Liver (tissue), 9 donors: ENCODE results near the gene NOS1AP. TPM values are rescaled to one million over a fixed set of nuclear protein-coding genes. Genes with fewer than 3 reads are reported as not detected.

Experiments
- DNase-seq: peaks from one replicate; pipeline ENCODE4 v3.0.0-alpha.2; 2017; ENCODE audit warnings: low spot score
- H3K27ac ChIP-seq, 2 donors: one replicate each; pipeline ENCODE4 v1.7.0; 2013; ENCODE audit warnings: inconsistent platforms in 2 of 2, low read length in 2 of 2, control low read depth in 1 of 2, low read depth in 1 of 2, mild to moderate bottlenecking in 1 of 2
- H3K27me3 ChIP-seq, 4 donors: one replicate each; pipeline versions ENCODE4 v1.6.1 to v1.7.0; 2013; ENCODE audit warnings: low read length in 3 of 4, inconsistent platforms in 1 of 4, mild to moderate bottlenecking in 1 of 4, moderate library complexity in 1 of 4; ENCODE audit not compliant: control insufficient read depth in 4 of 4, insufficient read depth in 4 of 4
- H3K36me3 ChIP-seq, 4 donors: one replicate each; pipeline versions ENCODE4 v1.6.1 to v1.7.0; 2013; ENCODE audit warnings: low read length in 3 of 4, mild to moderate bottlenecking in 3 of 4, low read depth in 1 of 4, moderate library complexity in 1 of 4; ENCODE audit not compliant: control insufficient read depth in 4 of 4, insufficient read depth in 3 of 4
- H3K4me1 ChIP-seq, 4 donors: one replicate each; pipeline versions ENCODE4 v1.6.1 to v1.7.0; 2013; ENCODE audit warnings: low read length in 3 of 4, mild to moderate bottlenecking in 3 of 4, moderate library complexity in 1 of 4; ENCODE audit not compliant: control insufficient read depth in 4 of 4, insufficient read depth in 4 of 4
- H3K4me3 ChIP-seq, 3 donors: one replicate each; pipeline versions ENCODE4 v1.6.1 to v1.7.0; 2013; ENCODE audit warnings: low read length in 3 of 3, control low read depth in 1 of 3, low read depth in 1 of 3, mild to moderate bottlenecking in 1 of 3
- H3K9ac ChIP-seq, 2 donors: one replicate each; pipeline ENCODE4 v1.7.0; 2013; ENCODE audit warnings: low read length in 2 of 2, mild to moderate bottlenecking in 2 of 2, moderate library complexity in 2 of 2, control low read depth in 1 of 2, low read depth in 1 of 2
- H3K9me3 ChIP-seq, 4 donors: one replicate each; pipeline versions ENCODE4 v1.6.1 to v1.7.0; 2013; ENCODE audit warnings: low read length in 3 of 4; ENCODE audit not compliant: control insufficient read depth in 4 of 4
- ATF3 ChIP-seq: IDR thresholded peaks from 2 replicates; pipeline ENCODE4 v1.6.1; 2016; ENCODE audit warnings: antibody characterized with exemption
- CTCF ChIP-seq: fragments of 150-350 bp; IDR thresholded peaks from 2 replicates; pipeline ENCODE4 v1.5.1; 2017; ENCODE audit warnings: improper control_type of control experiment, low read depth, low read length; ENCODE audit not compliant: missing input control
- EGR1 ChIP-seq, 2 donors: IDR thresholded peaks; 2 replicates each; pipeline ENCODE4 v1.6.1; 2016 to 2018; ENCODE audit warnings: antibody characterized with exemption in 2 of 2, low read depth in 2 of 2
- FOXA1 ChIP-seq: IDR thresholded peaks from 2 replicates; pipeline ENCODE4 v1.6.1; 2016; ENCODE audit warnings: antibody characterized with exemption
- FOXA2 ChIP-seq: IDR thresholded peaks from 2 replicates; pipeline ENCODE4 v1.6.1; 2016; ENCODE audit warnings: antibody characterized with exemption
- GABPA ChIP-seq, 2 donors: IDR thresholded peaks in 1 of 2; conservative IDR thresholded peaks in 1 of 2; 2 replicates each; pipeline ENCODE4 v1.6.1; 2016; ENCODE audit warnings: antibody characterized with exemption in 2 of 2, mild to moderate bottlenecking in 1 of 2, moderate library complexity in 1 of 2
- HNF4A ChIP-seq, 2 donors: conservative IDR thresholded peaks; 2 replicates each; pipeline ENCODE4 v1.6.1; 2016; ENCODE audit warnings: antibody characterized with exemption in 2 of 2, mild to moderate bottlenecking in 2 of 2
- HNF4G ChIP-seq: IDR thresholded peaks from 2 replicates; pipeline ENCODE4 v1.6.1; 2016; ENCODE audit warnings: antibody characterized with exemption
- JUND ChIP-seq, 2 donors: IDR thresholded peaks; 2 replicates each; pipeline ENCODE4 v1.6.1; 2016; ENCODE audit warnings: antibody characterized with exemption in 2 of 2
- MAX ChIP-seq: IDR thresholded peaks from 2 replicates; pipeline ENCODE4 v1.6.1; 2016; ENCODE audit warnings: antibody characterized with exemption
- NR2F2 ChIP-seq: IDR thresholded peaks from 2 replicates; pipeline ENCODE4 v1.6.1; 2016; ENCODE audit warnings: antibody characterized with exemption
- RAD21 ChIP-seq, 2 donors: IDR thresholded peaks; 2 replicates each; pipeline ENCODE4 v1.6.1; 2016; ENCODE audit warnings: antibody characterized with exemption in 2 of 2, mild to moderate bottlenecking in 2 of 2
- REST ChIP-seq: IDR thresholded peaks from 2 replicates; pipeline ENCODE4 v1.6.1; 2016; ENCODE audit warnings: antibody characterized with exemption, mild to moderate bottlenecking
- RXRA ChIP-seq, 2 donors: IDR thresholded peaks; 2 replicates each; pipeline ENCODE4 v1.6.1; 2017 to 2018; ENCODE audit warnings: antibody characterized with exemption in 2 of 2, mild to moderate bottlenecking in 1 of 2
- SP1 ChIP-seq: IDR thresholded peaks from 2 replicates; pipeline ENCODE4 v1.6.1; 2018; ENCODE audit warnings: antibody characterized with exemption, mild to moderate bottlenecking
- TAF1 ChIP-seq: conservative IDR thresholded peaks from 2 replicates; pipeline ENCODE4 v1.6.1; 2016; ENCODE audit warnings: antibody characterized with exemption, mild to moderate bottlenecking
- YY1 ChIP-seq: IDR thresholded peaks from 2 replicates; pipeline ENCODE4 v1.6.1; 2016; ENCODE audit warnings: antibody characterized with exemption, mild to moderate bottlenecking
- ZBTB33 ChIP-seq: IDR thresholded peaks from 2 replicates; pipeline ENCODE4 v1.6.1; 2016; ENCODE audit warnings: antibody characterized with exemption
- WGBS: extraction: QIAGEN DNeasy Blood & Tissue Kit; methylation state at CpG from one replicate; pipeline ENCODE4 v1.1.7; 2013; 5-methylcytosine and 5-hydroxymethylcytosine counted together
- polyA plus RNA-seq, 2 donors: library from polyadenylated mRNA; stranded (reverse) in 1 of 2; unstranded in 1 of 2; fragments of 200-250 nt in 1 of 2; fragments of >200 nt in 1 of 2; fragmentation: Nextera tagmentation in 1 of 2; extraction: Ambion mirVana in 1 of 2; gene quantifications; one replicate each; pipeline versions ENCODE4 v1.2.1 to v1.2.3, GENCODE V29; 2013 to 2015
- total RNA-seq, 2 donors: library from RNA; depleted of rRNA; stranded (reverse); fragments of >200 nt; gene quantifications; one replicate each; pipeline ENCODE4 v1.2.3, GENCODE V29; 2014
- donor health status: healthy.
- donor health status: healthy.
- donor health status: healthy.
- donor health status: healthy.
- donor health status: healthy.

Gene NOS1AP
- total and polyA plus RNA-seq, 4 donors, result 1.4 to 13.0 (median 4.5) TPM

GRCh38 chr1:162389021-162389818, 319.7 kb downstream of the NOS1AP start:
- Histone ChIP-seq H3K4me3 (no peak overlapping the region), H3K27ac (peak overlapping the region; percentile 80 to 81), H3K4me1 (peaks cover 7 to 29% (median 17%) of the 10 kb centered on the region in 4 donors), H3K9me3 (no peaks in the 10 kb centered on the region), H3K27me3 (no peaks in the 10 kb centered on the region), H3K36me3 (peaks cover 0 to 4% (median 3%) of the 10 kb centered on the region in 4 donors), H3K9ac (peak overlapping the region in 1 of 2 donors; percentile 36)
- DNase-seq, result peak; percentile 20
- WGBS, result 40% methylated on average over 11 of the region's 11 CpGs
- TF ChIP-seq HNF4A (conservative IDR thresholded peaks at IDR 0.05) (no peak), SP1 (no peak), MAX (peak; percentile 64), HNF4G (no peak), RXRA (IDR thresholded peaks at IDR 0.05) (no peak), TAF1 (no peak), RAD21 (IDR thresholded peaks at IDR 0.05) (peak; percentile 26 to 38), YY1 (peak; percentile 39), GABPA (IDR thresholded peaks at IDR 0.05 in 1 of 2, conservative IDR thresholded peaks at IDR 0.05 in 1 of 2) (no peak), JUND (IDR thresholded peaks at IDR 0.05) (no peak), ATF3 (no peak), EGR1 (IDR thresholded peaks at IDR 0.05; ENCODE audit: low read depth in 2 of 2) (peak in 1 of 2 donors; percentile 10), NR2F2 (no peak), ZBTB33 (no peak), FOXA2 (no peak), FOXA1 (no peak), CTCF (no peak), REST (no peak)
